D721Med (cell line): Measurements from ENCODE around the gene MAX.

ENCODE experiments used
- DNase-seq: peaks from one replicate; pipeline ENCODE4 v3.0.0; 2011; ENCODE audit warnings: low spot score; ENCODE audit not compliant: insufficient read length
- FAIRE-seq: peaks from 2 replicates; lab custom pipeline; 2011; peaks lifted over from hg19 to GRCh38; lab: Jason Lieb, UNC
- TF ChIP-seq, protein P1 (sequence below): IDR thresholded peaks from 2 replicates; pipeline ENCODE4 v1.5.1; 2012; ENCODE audit warnings: mild to moderate bottlenecking, control low read depth; ENCODE audit not compliant: insufficient read depth; ENCODE audit errors: missing control alignments

The MAX gene

DNA sequence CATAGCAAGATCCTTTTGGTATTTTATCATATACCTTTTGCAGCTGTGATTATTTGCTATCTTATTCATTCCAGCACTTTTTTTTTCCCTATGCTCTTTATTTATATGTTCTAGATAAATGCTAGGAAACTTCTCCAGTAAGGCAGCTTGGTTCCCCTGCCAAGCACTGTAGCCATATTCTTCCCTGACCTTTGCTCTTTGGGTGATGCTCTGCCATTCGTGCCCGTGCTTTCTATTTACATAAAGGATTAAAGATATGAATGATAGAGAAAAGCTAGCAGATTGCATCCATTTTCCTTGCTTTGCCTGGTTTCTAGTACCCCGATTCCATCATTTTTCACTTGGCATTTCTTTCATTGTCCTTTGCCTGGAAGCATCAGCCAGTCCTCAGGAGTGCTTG lies 73.4 kb downstream of the MAX start:
- DNase-seq (no peak), FAIRE-seq (no peak)
- TF ChIP-seq, protein P1, sequence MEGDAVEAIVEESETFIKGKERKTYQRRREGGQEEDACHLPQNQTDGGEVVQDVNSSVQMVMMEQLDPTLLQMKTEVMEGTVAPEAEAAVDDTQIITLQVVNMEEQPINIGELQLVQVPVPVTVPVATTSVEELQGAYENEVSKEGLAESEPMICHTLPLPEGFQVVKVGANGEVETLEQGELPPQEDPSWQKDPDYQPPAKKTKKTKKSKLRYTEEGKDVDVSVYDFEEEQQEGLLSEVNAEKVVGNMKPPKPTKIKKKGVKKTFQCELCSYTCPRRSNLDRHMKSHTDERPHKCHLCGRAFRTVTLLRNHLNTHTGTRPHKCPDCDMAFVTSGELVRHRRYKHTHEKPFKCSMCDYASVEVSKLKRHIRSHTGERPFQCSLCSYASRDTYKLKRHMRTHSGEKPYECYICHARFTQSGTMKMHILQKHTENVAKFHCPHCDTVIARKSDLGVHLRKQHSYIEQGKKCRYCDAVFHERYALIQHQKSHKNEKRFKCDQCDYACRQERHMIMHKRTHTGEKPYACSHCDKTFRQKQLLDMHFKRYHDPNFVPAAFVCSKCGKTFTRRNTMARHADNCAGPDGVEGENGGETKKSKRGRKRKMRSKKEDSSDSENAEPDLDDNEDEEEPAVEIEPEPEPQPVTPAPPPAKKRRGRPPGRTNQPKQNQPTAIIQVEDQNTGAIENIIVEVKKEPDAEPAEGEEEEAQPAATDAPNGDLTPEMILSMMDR: no peak

DNA sequence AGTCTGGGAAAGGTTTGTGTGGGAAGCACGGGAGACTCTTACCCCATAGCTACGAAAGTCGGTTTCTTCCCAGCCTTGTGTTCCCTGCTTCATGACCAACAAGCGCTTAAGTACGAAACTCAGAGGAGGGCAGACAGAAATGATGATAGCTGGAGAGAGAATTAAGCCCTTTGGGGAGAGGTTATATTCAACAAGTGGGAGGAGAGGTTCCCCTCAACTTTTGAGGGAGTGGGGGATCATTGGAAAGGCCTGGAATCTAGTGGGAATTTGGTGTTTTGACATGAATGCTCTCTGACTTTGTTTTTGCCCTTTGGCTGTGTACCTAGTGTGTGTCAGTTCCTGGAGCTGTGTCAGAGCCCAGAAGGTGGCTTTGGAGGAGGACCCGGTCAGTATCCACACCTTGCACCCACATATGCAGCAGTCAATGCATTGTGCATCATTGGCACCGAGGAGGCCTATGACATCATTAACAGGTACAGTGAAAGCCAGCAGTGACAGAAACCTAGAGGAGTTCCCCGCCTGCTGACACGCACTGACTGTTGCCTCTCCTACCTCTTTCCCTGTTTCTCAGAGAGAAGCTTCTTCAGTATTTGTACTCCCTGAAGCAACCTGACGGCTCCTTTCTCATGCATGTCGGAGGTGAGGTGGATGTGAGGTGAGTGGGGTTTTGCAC lies 75.1 kb downstream of the MAX start:
- no peak for FAIRE-seq
- TF ChIP-seq, protein P1: no peak

DNA sequence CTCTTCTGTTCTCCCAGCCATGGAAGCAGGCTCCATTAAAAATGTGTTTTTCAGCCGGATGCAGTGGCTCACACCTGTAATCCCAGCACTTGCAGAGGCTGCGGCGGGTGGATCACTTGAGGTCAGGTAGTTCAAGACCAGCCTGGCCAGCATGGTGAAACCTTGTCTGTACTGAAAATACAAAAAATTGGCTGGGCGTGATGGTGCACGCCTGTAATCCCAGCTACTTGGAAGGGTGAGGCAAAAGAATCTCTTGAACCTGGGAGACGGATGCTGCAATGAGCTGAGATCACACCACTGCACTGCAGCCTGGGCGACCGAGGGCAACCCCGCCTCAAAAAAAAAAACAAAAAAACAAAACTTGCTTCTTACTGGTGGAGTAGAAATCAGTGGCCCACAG lies 75.8 kb downstream of the MAX start:
- FAIRE-seq: no peak
- TF ChIP-seq, protein P1: no peak

More for the DNA sequence above, 75.1 kb downstream of the MAX start:
- no peak for DNase-seq

DNA sequence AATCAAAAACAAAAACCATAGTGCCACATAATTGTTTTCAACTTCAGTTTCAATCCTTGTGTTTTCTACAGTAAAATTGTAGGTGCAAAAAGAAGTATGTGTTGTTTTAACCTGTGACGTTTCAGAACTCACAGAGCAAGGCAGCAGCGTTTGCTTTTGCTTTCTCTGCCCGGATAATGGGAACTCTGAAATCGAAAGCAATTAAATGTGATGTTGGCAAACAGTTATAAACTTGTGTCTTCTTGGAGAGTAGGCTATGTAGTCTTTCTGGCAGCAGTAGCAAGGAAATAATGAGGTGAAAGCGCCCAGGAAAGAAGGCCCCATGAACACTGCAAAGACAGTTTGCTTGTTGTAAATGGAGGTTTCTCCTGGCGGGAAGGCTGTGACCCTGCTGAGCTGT lies 76.5 kb downstream of the MAX start:
- DNase-seq: no peak
- no peak for FAIRE-seq
- TF ChIP-seq, protein P1: no peak

More for the DNA sequence above, 75.8 kb downstream of the MAX start:
- DNase-seq: no peak
